Upper lobe of left lung (tissue), 6 donors: Measurements from ENCODE around the gene TRIL. TPM values are rescaled to one million over a fixed set of nuclear protein-coding genes. Genes with fewer than 3 reads are reported as not detected.
A peak's percentile ranks its signal among the peaks of the same experiment; 100 is the strongest.

Source experiments
- ATAC-seq, 2 donors: fragments of 200-7000 bp; cut with Tn5 transposase; one replicate each; pipeline ENCODE4 v1.9.1; 2022; ENCODE audit warnings: mild to moderate bottlenecking in 2 of 2, moderate library complexity in 2 of 2; ENCODE audit not compliant: low FRiP score in 2 of 2
- DNase-seq, 2 donors: peaks; one replicate each; pipeline ENCODE4 v3.0.0-alpha.2; 2019 to 2020
- H3K27ac ChIP-seq, 4 donors: fragments of 200-600 bp; sonication (generic); one replicate each; pipeline ENCODE4 v1.5.1; 2016 to 2019
- H3K27me3 ChIP-seq, 4 donors: fragments of 200-600 bp; sonication (generic); one replicate each; pipeline ENCODE4 v1.5.1; 2017 to 2019
- H3K36me3 ChIP-seq, 4 donors: fragments of 200-600 bp; sonication (generic); one replicate each; pipeline ENCODE4 v1.5.1; 2016 to 2019
- H3K4me1 ChIP-seq, 4 donors: fragments of 200-600 bp; sonication (generic); one replicate each; pipeline ENCODE4 v1.5.1; 2018 to 2019
- H3K4me3 ChIP-seq, 4 donors: fragments of 200-600 bp; sonication (generic); one replicate each; pipeline ENCODE4 v1.5.1; 2017 to 2019; ENCODE audit warnings: mild to moderate bottlenecking in 2 of 4, moderate library complexity in 1 of 4
- H3K9me3 ChIP-seq, 4 donors: fragments of 200-600 bp; sonication (generic); one replicate each; pipeline ENCODE4 v1.5.1; 2018 to 2019
- CTCF ChIP-seq, 6 experiments: fragments of 450-650 bp in 4 of 6; fragments of 200-600 bp in 2 of 6; sonication (generic) in 2 of 6; IDR thresholded peaks; one replicate each; pipeline ENCODE4 v1.5.1; 2016 to 2019; ENCODE audit warnings: antibody characterized with exemption in 6 of 6
- EP300 ChIP-seq, 4 donors: sonication (generic); formaldehyde crosslinking; IDR thresholded peaks; one replicate each; pipeline ENCODE4 v1.5.1; 2017; ENCODE audit warnings: antibody characterized with exemption in 4 of 4, control low read depth in 2 of 4
- POLR2A ChIP-seq, 4 donors: fragments of 450-650 bp; IDR thresholded peaks; one replicate each; pipeline ENCODE4 v1.5.1; 2016 to 2017; ENCODE audit warnings: antibody characterized with exemption in 4 of 4, mild to moderate bottlenecking in 2 of 4
- POLR2AphosphoS5 ChIP-seq, 2 donors: sonication (generic); formaldehyde crosslinking; IDR thresholded peaks; one replicate each; pipeline ENCODE4 v1.5.1; 2017; ENCODE audit warnings: antibody characterized with exemption in 2 of 2
- WGBS, 2 donors: methylation state at CpG; one replicate each; pipeline ENCODE4 v1.1.5; 2017 to 2018; 5-methylcytosine and 5-hydroxymethylcytosine counted together
- total RNA-seq, 6 donors: library from RNA; depleted of rRNA in 4 of 6; stranded (reverse); fragments of >200 nt in 4 of 6; gene quantifications; one replicate each; pipeline versions ENCODE4 v1.1.0 to v1.2.1, GENCODE V29; 2016 to 2021
- donor health status: DM: no; HTN: no; CAD: no; lungs with moderate emphysema.
- donor health status: DM: no; HTN: yes; CAD: no; lungs with severe emphysema.

TRIL gene
- total RNA-seq, 6 donors from 2014 or later: 2.8 to 11.0 (median 5.6) TPM

DNA sequence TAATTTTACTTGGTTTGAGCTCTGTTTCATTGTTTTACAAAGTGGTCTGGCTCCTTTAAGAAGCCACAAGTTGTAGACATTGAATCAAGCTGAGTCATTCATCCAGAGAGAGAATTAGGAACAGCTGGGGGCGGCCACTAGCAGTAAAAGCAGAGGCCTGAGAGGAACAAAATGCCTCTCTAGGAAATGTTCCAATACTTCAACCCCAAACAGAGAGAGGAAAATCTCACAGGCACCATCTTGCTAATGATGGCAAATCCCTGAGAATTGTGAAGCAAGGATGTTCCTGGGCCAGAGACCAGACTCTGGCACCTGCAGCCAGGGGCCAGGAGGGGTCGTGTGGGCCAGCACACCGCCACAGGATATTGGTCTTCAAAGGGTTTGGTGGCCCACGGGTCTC lies 26.5 kb upstream of the TRIL start:
- H3K27ac ChIP-seq: peak overlapping the region in 3 of 4 donors; percentile 34 to 77 (median 52)
- no peaks in the 10 kb centered on the region for H3K9me3 ChIP-seq
- H3K36me3 ChIP-seq: no peaks in the 10 kb centered on the region
- peaks cover 26 to 46% (median 33%) of the 10 kb centered on the region in 4 donors for H3K4me1 ChIP-seq
- DNase-seq (peak; percentile 19 to 72), ATAC-seq (peak; percentile 58 to 74)
- 45 to 52% methylated on average over 3 to 4 of the region's 4 CpGs for WGBS, 2 donors
- no peak for TF ChIP-seq POLR2A (IDR thresholded peaks at IDR 0.05)
- TF ChIP-seq EP300 (IDR thresholded peaks at IDR 0.05): no peak
- TF ChIP-seq CTCF (IDR thresholded peaks at IDR 0.05): no peak
- TF ChIP-seq POLR2AphosphoS5 (IDR thresholded peaks at IDR 0.05): no peak
- H3K27me3 ChIP-seq: no peaks in the 10 kb centered on the region
- no peak overlapping the region for H3K4me3 ChIP-seq

DNA sequence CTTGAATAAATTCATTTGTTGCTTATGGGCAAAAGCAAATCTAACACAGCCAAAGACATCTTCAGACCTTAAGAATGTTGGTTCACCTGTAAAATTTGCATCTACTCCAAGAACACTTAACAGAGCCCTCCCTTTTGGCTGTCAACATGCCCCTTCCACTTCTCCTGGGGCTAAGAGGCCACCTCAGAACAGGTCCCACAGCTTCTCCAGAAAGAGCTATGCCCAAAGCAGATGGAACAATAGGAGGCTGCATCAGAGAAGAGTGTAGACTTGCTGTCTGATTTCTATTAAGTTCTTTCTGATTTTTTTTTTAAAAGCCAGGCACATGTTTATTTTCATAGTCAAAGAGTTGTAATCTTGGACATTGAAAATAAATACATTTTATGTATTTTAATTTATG lies 26.1 kb upstream of the TRIL start:
- peak overlapping the region in 2 of 4 donors; percentile 34 to 52 for H3K27ac ChIP-seq
- DNase-seq (peak in 1 of 2 donors; percentile 45), ATAC-seq (peak in 1 of 2 donors; percentile 46)
- H3K4me1 ChIP-seq: peaks cover 24 to 46% (median 33%) of the 10 kb centered on the region in 4 donors
- H3K36me3 ChIP-seq: no peaks in the 10 kb centered on the region
- no peak overlapping the region for H3K4me3 ChIP-seq
- no peak for TF ChIP-seq CTCF (IDR thresholded peaks at IDR 0.05)
- TF ChIP-seq POLR2AphosphoS5 (IDR thresholded peaks at IDR 0.05): no peak
- no peak for TF ChIP-seq EP300 (IDR thresholded peaks at IDR 0.05)
- no peak for TF ChIP-seq POLR2A (IDR thresholded peaks at IDR 0.05)
- H3K27me3 ChIP-seq: no peaks in the 10 kb centered on the region
- no peaks in the 10 kb centered on the region for H3K9me3 ChIP-seq

DNA sequence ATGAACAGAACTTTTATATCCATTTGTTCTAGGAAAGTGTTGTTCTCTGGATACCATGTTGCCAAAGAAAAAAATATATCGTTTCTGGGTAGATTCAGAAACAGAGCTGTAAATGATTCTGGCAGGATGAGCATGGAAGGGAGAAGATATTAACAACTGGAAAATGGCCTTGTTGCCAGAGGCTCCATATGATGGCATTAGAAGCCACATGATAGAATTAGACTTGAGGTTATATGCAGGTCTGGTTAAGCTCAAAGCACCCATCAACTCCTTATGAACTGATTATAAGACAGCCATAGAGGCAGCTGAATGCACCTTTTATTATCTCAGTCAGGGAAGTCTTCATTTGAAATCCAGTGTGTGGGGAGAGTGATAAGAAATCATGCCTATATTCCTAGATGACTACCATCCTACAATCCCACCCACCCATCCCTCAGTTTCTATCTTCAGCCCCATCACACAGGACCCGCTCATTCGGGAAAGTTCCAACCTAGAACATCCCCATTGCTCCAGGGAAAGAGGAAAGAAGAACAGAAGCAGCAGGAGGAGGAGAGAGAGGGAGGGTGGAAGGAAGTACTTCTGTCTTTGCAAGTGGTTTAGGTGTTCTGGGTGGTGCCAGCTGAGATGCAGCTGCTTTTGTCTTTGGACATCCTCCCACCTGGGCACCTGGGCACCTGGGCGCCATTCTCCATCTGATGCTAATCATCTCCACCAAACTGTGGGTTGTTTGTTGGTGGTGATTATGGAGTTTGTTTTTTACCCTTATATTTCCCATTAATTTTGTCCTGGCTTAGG lies 25.5 kb upstream of the TRIL start:
- Histone ChIP-seq H3K36me3 (no peaks in the 10 kb centered on the region), H3K4me1 (peaks cover 23 to 46% (median 33%) of the 10 kb centered on the region in 4 donors), H3K9me3 (no peaks in the 10 kb centered on the region), H3K4me3 (no peak overlapping the region), H3K27me3 (no peaks in the 10 kb centered on the region), H3K27ac (no peak overlapping the region)
- ATAC-seq (no peak), DNase-seq (no peak)
- no peak for TF ChIP-seq EP300 (IDR thresholded peaks at IDR 0.05)
- WGBS, 2 donors: 57 to 91% methylated on average over 4 of the region's 4 CpGs

DNA sequence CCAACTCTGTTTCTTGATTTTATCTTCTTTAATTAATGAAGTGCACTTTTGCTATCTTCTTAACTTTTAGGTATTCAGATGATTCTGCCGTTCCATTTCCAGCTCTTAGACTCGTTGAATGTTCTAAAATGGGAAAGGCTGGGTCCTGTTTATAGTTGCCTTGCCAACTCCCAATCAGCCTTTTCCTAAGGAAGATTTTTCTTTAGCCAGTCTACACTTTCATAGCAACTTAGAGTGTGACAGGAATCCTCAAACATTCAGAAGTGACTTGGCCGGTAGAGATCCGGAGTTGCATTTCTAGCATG lies 23.0 kb upstream of the TRIL start:
- Histone ChIP-seq H3K27me3 (no peaks in the 10 kb centered on the region), H3K9me3 (no peaks in the 10 kb centered on the region), H3K4me3 (no peak overlapping the region), H3K36me3 (no peaks in the 10 kb centered on the region), H3K27ac (no peak overlapping the region), H3K4me1 (peaks cover 17 to 34% (median 21%) of the 10 kb centered on the region in 4 donors)
- DNase-seq: no peak
- TF ChIP-seq CTCF (IDR thresholded peaks at IDR 0.05) (no peak), POLR2AphosphoS5 (IDR thresholded peaks at IDR 0.05) (no peak), POLR2A (IDR thresholded peaks at IDR 0.05) (no peak), EP300 (IDR thresholded peaks at IDR 0.05) (no peak)
- no peak for ATAC-seq
- 45 to 48% methylated on average over 4 of the region's 4 CpGs for WGBS, 2 donors

DNA sequence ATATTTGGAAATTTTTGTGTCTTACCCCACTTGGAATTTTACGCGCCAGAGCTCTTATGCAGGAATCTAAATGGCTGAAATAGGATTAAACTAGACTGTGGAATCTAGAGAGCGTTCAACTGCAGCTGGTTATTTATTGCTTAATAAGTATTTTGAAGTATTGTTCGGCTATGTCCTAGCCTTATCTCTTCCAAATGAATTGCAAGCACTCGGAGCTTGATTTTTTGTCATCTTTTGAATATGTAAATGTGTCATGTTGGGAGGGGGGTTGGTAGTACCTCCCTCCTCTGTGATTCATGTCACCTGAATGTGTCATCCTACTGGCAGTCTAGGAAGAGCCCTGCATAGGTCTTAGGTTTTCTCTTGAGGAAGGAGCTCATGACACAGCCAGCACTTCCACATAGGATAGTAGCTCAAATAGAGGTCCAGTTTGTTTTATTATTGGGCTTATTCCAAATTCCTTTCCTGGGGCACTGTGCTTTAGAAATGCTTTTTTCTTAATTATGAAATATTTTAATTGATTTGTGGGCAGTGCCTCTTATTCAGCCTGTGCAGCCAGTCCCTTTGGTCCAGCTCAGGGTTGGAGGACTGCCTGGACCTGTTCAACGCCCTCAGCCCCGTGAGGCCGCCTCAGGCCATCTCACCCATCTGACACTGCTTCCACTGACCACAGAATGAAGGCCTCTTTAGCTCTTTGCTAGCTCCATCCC lies 22.5 kb upstream of the TRIL start:
- no peak for TF ChIP-seq CTCF (IDR thresholded peaks at IDR 0.05)
- peak in 1 of 2 donors; percentile 21 for DNase-seq
- peak in 1 of 2 donors; percentile 38 for ATAC-seq
- no peak overlapping the region for H3K4me3 ChIP-seq
- WGBS, 2 donors: 71 to 72% methylated on average over 8 of the region's 8 CpGs
- no peaks in the 10 kb centered on the region for H3K9me3 ChIP-seq
- H3K4me1 ChIP-seq: peaks cover 14 to 29% (median 18%) of the 10 kb centered on the region in 4 donors
- H3K27me3 ChIP-seq: no peaks in the 10 kb centered on the region
- H3K36me3 ChIP-seq: no peaks in the 10 kb centered on the region
- no peak overlapping the region for H3K27ac ChIP-seq
